Gastroesophageal sphincter (tissue), 4 donors: ENCODE measurements around the gene FIGLA. TPM values are rescaled to one million over a fixed set of nuclear protein-coding genes. Genes with fewer than 3 reads are reported as not detected.

ENCODE experiments used
- ATAC-seq: fragments of 150-250 bp; one replicate; pipeline ENCODE4 v1.9.1; 2016; ENCODE audit warnings: mild to moderate bottlenecking, moderate library complexity
- H3K27ac ChIP-seq, 4 donors: fragments of 200-600 bp; sonication (generic) in 3 of 4; 1 replicate in 3 of 4; 2 replicates in 1 of 4; pipeline ENCODE4 v1.5.1; 2016 to 2019
- H3K27me3 ChIP-seq: fragments of 200-600 bp; sonication (generic); one replicate; pipeline ENCODE4 v1.5.1; 2019
- H3K36me3 ChIP-seq, 2 donors: fragments of 200-600 bp; sonication (generic); one replicate each; pipeline ENCODE4 v1.5.1; 2019; ENCODE audit warnings: control low read depth in 1 of 2
- H3K4me1 ChIP-seq, 3 donors: fragments of 200-600 bp; sonication (generic); 1 replicate in 2 of 3; 2 replicates in 1 of 3; pipeline ENCODE4 v1.5.1; 2016 to 2019; ENCODE audit warnings: control low read depth in 2 of 3
- H3K4me3 ChIP-seq, 2 donors: fragments of 200-600 bp; sonication (generic); one replicate each; pipeline ENCODE4 v1.5.1; 2019; ENCODE audit warnings: mild to moderate bottlenecking in 1 of 2, moderate library complexity in 1 of 2
- H3K9me3 ChIP-seq, 3 donors: fragments of 200-600 bp; sonication (generic); one replicate each; pipeline ENCODE4 v1.5.1; 2017 to 2019; ENCODE audit warnings: control low read depth in 2 of 3
- CTCF ChIP-seq, 4 experiments: fragments of 200-600 bp in 2 of 4; fragments of 450-650 bp in 2 of 4; sonication (generic) in 1 of 4; IDR thresholded peaks; one replicate each; pipeline ENCODE4 v1.5.1; 2017 to 2019; ENCODE audit warnings: antibody characterized with exemption in 4 of 4, mild to moderate bottlenecking in 2 of 4, moderate library complexity in 2 of 4
- EP300 ChIP-seq: sonication (generic); formaldehyde crosslinking; IDR thresholded peaks from one replicate; pipeline ENCODE4 v1.6.1; 2017; ENCODE audit warnings: antibody characterized with exemption, mild to moderate bottlenecking
- POLR2A ChIP-seq, 2 donors: fragments of 450-650 bp; IDR thresholded peaks; one replicate each; pipeline ENCODE4 v1.6.1; 2017; ENCODE audit warnings: antibody characterized with exemption in 2 of 2, mild to moderate bottlenecking in 2 of 2, moderate library complexity in 1 of 2
- POLR2AphosphoS5 ChIP-seq: sonication (generic); formaldehyde crosslinking; IDR thresholded peaks from one replicate; pipeline ENCODE4 v1.6.1; 2017; ENCODE audit warnings: antibody characterized with exemption
- WGBS, 2 donors: methylation state at CpG; one replicate each; pipeline ENCODE4 v1.1.5; 2018; ENCODE audit warnings: low coverage in 1 of 2; 5-methylcytosine and 5-hydroxymethylcytosine counted together
- total RNA-seq, 4 donors: library from RNA; depleted of rRNA; stranded (reverse); fragments of >200 nt; gene quantifications; one replicate each; pipeline ENCODE4 v1.1.0, GENCODE V29; 2016

FIGLA gene
- total RNA-seq, 4 donors from 2014 or later: not detected

- WGBS, 2 donors: 57% methylated on average over 2 of the region's 2 CpGs; no CpG with 5 or more reads in 1 of the 2 donors
- H3K27ac ChIP-seq: no peak overlapping the region
- peaks cover 40% of the 10 kb centered on the region for H3K27me3 ChIP-seq
- TF ChIP-seq CTCF (IDR thresholded peaks at IDR 0.05) (no peak), POLR2AphosphoS5 (no peak), POLR2A (IDR thresholded peaks at IDR 0.05) (no peak), EP300 (no peak)
- ATAC-seq: no peak
- no peak overlapping the region for H3K4me3 ChIP-seq
- H3K9me3 ChIP-seq: peaks cover 0 to 31% (median 0%) of the 10 kb centered on the region in 3 donors
- H3K4me1 ChIP-seq: no peaks in the 10 kb centered on the region
- no peaks in the 10 kb centered on the region for H3K36me3 ChIP-seq
Measured at GRCh38 chr2:70797506-70797905, 7.1 kb upstream of the FIGLA start.

- no CpG with 5 or more reads among the region's 1 CpG for WGBS, 2 donors
- H3K4me3 ChIP-seq: no peak overlapping the region
- no peak for TF ChIP-seq EP300
- no peak for TF ChIP-seq POLR2AphosphoS5
- TF ChIP-seq CTCF (IDR thresholded peaks at IDR 0.05): no peak
- TF ChIP-seq POLR2A (IDR thresholded peaks at IDR 0.05): no peak
Measured at GRCh38 chr2:70796262-70796661, 5.8 kb upstream of the FIGLA start.

GRCh38 chr2:70795164-70795995, 4.9 kb upstream of the FIGLA start:
- Histone ChIP-seq H3K27me3 (peaks cover 50% of the 10 kb centered on the region), H3K4me1 (peaks cover 0 to 5% (median under 1%) of the 10 kb centered on the region in 3 donors), H3K27ac (no peak overlapping the region), H3K36me3 (no peaks in the 10 kb centered on the region), H3K9me3 (peaks cover 0 to 17% (median 0%) of the 10 kb centered on the region in 3 donors), H3K4me3 (no peak overlapping the region)
- ATAC-seq: no peak
- no peak for TF ChIP-seq POLR2AphosphoS5
- TF ChIP-seq POLR2A (IDR thresholded peaks at IDR 0.05): no peak
- no peak for TF ChIP-seq EP300
- TF ChIP-seq CTCF (IDR thresholded peaks at IDR 0.05): no peak
- 59 to 100% methylated on average over 1 to 4 of the region's 4 CpGs for WGBS, 2 donors

More at GRCh38 chr2:70796262-70796661, 5.8 kb upstream of the FIGLA start:
- Histone ChIP-seq H3K36me3 (no peaks in the 10 kb centered on the region), H3K4me1 (no peaks in the 10 kb centered on the region), H3K27ac (no peak overlapping the region), H3K27me3 (peaks cover 47% of the 10 kb centered on the region), H3K9me3 (peaks cover 0 to 26% (median 0%) of the 10 kb centered on the region in 3 donors)
- no peak for ATAC-seq

- Histone ChIP-seq H3K4me1 (peaks cover 0 to 15% (median 11%) of the 10 kb centered on the region in 3 donors), H3K4me3 (no peak overlapping the region), H3K9me3 (no peaks in the 10 kb centered on the region), H3K27ac (no peak overlapping the region), H3K36me3 (no peaks in the 10 kb centered on the region), H3K27me3 (peaks cover 70% of the 10 kb centered on the region)
- TF ChIP-seq POLR2A (IDR thresholded peaks at IDR 0.05): no peak
- TF ChIP-seq CTCF (IDR thresholded peaks at IDR 0.05): no peak
- no peak for TF ChIP-seq EP300
- TF ChIP-seq POLR2AphosphoS5: no peak
- no peak for ATAC-seq
- 82 to 92% methylated on average over 2 of the region's 2 CpGs for WGBS, 2 donors
Measured at GRCh38 chr2:70793450-70793849, 3.0 kb upstream of the FIGLA start.
